ENCODE results near the gene OR51B5.
"Not testable (repeated sequence)": the region's sequence is repeated elsewhere in the genome, so short reads cannot be mapped to it uniquely, and the experiment has no call there.

Gene OR51B5

GRCh38 chr11:5343474-5344335 lies at the start of gene OR51B5:
Gene OR51B5, minus strand, starts transcription at chr11:5343524. Its CDS starts 0 bp downstream, at chr11:5343524.
- DNase-seq (ENCODE audit: low read depth in 2 of 2) = no peak

- no peak for DNase-seq (ENCODE audit: low read depth in 2 of 2)
These were observed 46.9 kb upstream of the OR51B5 start for GRCh38 chr11:5390210-5390609.

GRCh38 chr11:5384335-5384734 lies 41.0 kb upstream of the OR51B5 start:
- DNase-seq (ENCODE audit: low read depth in 2 of 2) = no peak

GRCh38 chr11:5383576-5383975 lies 40.3 kb upstream of the OR51B5 start, which contains the start of gene OR51M1:
Gene OR51M1, plus strand, starts transcription at chr11:5383812. Its CDS starts 5,587 bp downstream, at chr11:5389399.
- no peak for DNase-seq (ENCODE audit: low read depth in 2 of 2)

- DNase-seq (ENCODE audit: low read depth in 2 of 2) = no peak
These were observed 37.5 kb upstream of the OR51B5 start for GRCh38 chr11:5380740-5381342.

- DNase-seq (ENCODE audit: low read depth in 2 of 2) = no peak
These were observed 26.5 kb upstream of the OR51B5 start for GRCh38 chr11:5369789-5370188.

GRCh38 chr11:5368502-5369043 lies 25.2 kb upstream of the OR51B5 start:
- DNase-seq (ENCODE audit: low read depth in 2 of 2) = no peak

- no peak for DNase-seq (ENCODE audit: low read depth in 2 of 2)
These were observed 24.2 kb upstream of the OR51B5 start for GRCh38 chr11:5367448-5368074.

GRCh38 chr11:5366856-5367255 lies 23.5 kb upstream of the OR51B5 start:
- DNase-seq (ENCODE audit: low read depth in 2 of 2) = no peak

GRCh38 chr11:5366365-5366764 lies 23.0 kb upstream of the OR51B5 start:
- not testable (repeated sequence) for DNase-seq (ENCODE audit: low read depth in 2 of 2)

GRCh38 chr11:5364214-5364613 lies 20.9 kb upstream of the OR51B5 start:
- DNase-seq (ENCODE audit: low read depth in 2 of 2) = no peak

- no peak for DNase-seq (ENCODE audit: low read depth in 2 of 2)
These were observed 20.4 kb upstream of the OR51B5 start for GRCh38 chr11:5363679-5364078.

- no peak for DNase-seq (ENCODE audit: low read depth in 2 of 2)
These were observed 18.8 kb upstream of the OR51B5 start for GRCh38 chr11:5362017-5362625.

- DNase-seq (ENCODE audit: low read depth in 2 of 2) = not testable (repeated sequence)
These were observed 12.7 kb upstream of the OR51B5 start for GRCh38 chr11:5356031-5356430.

- no peak for DNase-seq (ENCODE audit: low read depth in 2 of 2)
These were observed 7.9 kb upstream of the OR51B5 start, which contains the start of gene OR51B6 for GRCh38 chr11:5351208-5351607. Gene OR51B6, plus strand, starts transcription at chr11:5351508. Its CDS starts 0 bp downstream, at chr11:5351508.

GRCh38 chr11:5349550-5349949 lies 6.2 kb upstream of the OR51B5 start:
- no peak for DNase-seq (ENCODE audit: low read depth in 2 of 2)

- DNase-seq (ENCODE audit: low read depth in 2 of 2) = no peak
These were observed 5.3 kb upstream of the OR51B5 start for GRCh38 chr11:5348551-5349194.

GRCh38 chr11:5345831-5346230 lies 2.5 kb upstream of the OR51B5 start:
- DNase-seq (ENCODE audit: low read depth in 2 of 2) = no peak

GRCh38 chr11:5339771-5340322 lies 3.5 kb downstream of the OR51B5 start:
- DNase-seq (ENCODE audit: low read depth in 2 of 2) = no peak

- not testable (repeated sequence) for DNase-seq (ENCODE audit: low read depth in 2 of 2)
These were observed 6.1 kb downstream of the OR51B5 start for GRCh38 chr11:5337253-5337652.

- DNase-seq (ENCODE audit: low read depth in 2 of 2) = no peak
These were observed 7.0 kb downstream of the OR51B5 start for GRCh38 chr11:5336331-5336730.

Measured in stimulated activated CD8-positive, alpha-beta memory T cell treated with anti-CD3 and anti-CD28 coated beads, Interleukin-7, amount 100 ng/mL, for 1 hour (primary cell).